ENCODE measurements around the gene FNTB.

DNA sequence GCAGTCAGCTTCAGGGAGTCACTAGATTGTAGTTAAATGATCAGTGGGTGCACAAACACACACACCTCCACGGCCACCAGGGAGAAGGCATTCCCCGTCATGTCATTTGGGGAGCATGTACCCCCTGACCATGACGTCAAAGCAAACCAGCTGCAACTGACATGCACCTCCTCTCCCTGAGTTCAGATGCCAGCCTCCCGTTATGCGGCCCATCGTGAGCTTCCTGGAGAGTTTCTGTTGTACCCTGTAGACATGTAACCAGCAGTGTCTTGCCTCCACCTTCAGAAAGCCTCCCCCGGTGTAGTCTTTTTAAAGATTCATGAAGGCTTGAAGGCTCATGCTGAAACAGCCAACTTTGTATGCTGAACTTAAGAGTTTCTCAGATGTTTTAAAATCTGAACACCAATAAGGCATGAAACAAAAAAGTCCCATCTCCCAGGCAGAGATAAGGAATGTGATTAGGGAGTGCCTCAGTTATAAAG is 54.8 kb downstream of the FNTB start:
- TF ChIP-seq EZH2 (IDR thresholded peaks at IDR 0.05; ENCODE audit: low read depth) = no peak
- TF ChIP-seq, protein P1, sequence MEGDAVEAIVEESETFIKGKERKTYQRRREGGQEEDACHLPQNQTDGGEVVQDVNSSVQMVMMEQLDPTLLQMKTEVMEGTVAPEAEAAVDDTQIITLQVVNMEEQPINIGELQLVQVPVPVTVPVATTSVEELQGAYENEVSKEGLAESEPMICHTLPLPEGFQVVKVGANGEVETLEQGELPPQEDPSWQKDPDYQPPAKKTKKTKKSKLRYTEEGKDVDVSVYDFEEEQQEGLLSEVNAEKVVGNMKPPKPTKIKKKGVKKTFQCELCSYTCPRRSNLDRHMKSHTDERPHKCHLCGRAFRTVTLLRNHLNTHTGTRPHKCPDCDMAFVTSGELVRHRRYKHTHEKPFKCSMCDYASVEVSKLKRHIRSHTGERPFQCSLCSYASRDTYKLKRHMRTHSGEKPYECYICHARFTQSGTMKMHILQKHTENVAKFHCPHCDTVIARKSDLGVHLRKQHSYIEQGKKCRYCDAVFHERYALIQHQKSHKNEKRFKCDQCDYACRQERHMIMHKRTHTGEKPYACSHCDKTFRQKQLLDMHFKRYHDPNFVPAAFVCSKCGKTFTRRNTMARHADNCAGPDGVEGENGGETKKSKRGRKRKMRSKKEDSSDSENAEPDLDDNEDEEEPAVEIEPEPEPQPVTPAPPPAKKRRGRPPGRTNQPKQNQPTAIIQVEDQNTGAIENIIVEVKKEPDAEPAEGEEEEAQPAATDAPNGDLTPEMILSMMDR (conservative IDR thresholded peaks at IDR 0.05) = no peak

Measured in PC-9 (cell line).